ENCODE data around the gene ELAPOR2.

The ELAPOR2 gene

GRCh38 chr7:87039691-87040299, 19.7 kb downstream of the ELAPOR2 start:
- DNase-seq = peak; percentile 34

- DNase-seq = no peak
These were observed 20.3 kb downstream of the ELAPOR2 start for GRCh38 chr7:87038993-87039690.

GRCh38 chr7:87036985-87037384, 22.5 kb downstream of the ELAPOR2 start:
- DNase-seq = no peak

GRCh38 chr7:87032604-87033339, 26.7 kb downstream of the ELAPOR2 start:
- no peak for DNase-seq

GRCh38 chr7:87029078-87029477, 30.4 kb downstream of the ELAPOR2 start:
- no peak for DNase-seq

GRCh38 chr7:87028636-87029035, 30.8 kb downstream of the ELAPOR2 start:
- no peak for DNase-seq

GRCh38 chr7:87027900-87028299, 31.6 kb downstream of the ELAPOR2 start:
- DNase-seq = no peak

GRCh38 chr7:87021285-87021684, 38.2 kb downstream of the ELAPOR2 start:
- no peak for DNase-seq

GRCh38 chr7:87016606-87017005, 42.8 kb downstream of the ELAPOR2 start:
- no peak for DNase-seq

- no peak for DNase-seq
These were observed 45.6 kb downstream of the ELAPOR2 start for GRCh38 chr7:87013840-87014190.

GRCh38 chr7:87013136-87013839, 46.2 kb downstream of the ELAPOR2 start:
- no peak for DNase-seq

All from CD4-positive, alpha-beta T cell treated with Interleukin-21 for 1 hour (primary cell).